Nephron (organoid): ENCODE data around the gene DNAH2.

Experiments used
- H3K27ac Mint-ChIP-seq, 3 experiments: 2 replicates each; pipeline ENCODE4 v1.8.0; 2020; ENCODE audit warnings: mixed read lengths in 3 of 3, mild to moderate bottlenecking in 2 of 3, moderate library complexity in 1 of 3
- H3K27me3 Mint-ChIP-seq: 2 replicates; pipeline ENCODE4 v1.8.0; 2021; ENCODE audit warnings: low read depth, mild to moderate bottlenecking, moderate library complexity, mixed read lengths
- H3K36me3 Mint-ChIP-seq: 2 replicates; pipeline ENCODE4 v1.8.0; 2020; ENCODE audit warnings: low read depth, mixed read lengths
- H3K4me1 Mint-ChIP-seq: 2 replicates; pipeline ENCODE4 v1.8.0; 2020; ENCODE audit warnings: mixed read lengths
- H3K4me3 Mint-ChIP-seq, 3 experiments: 2 replicates each; pipeline ENCODE4 v1.8.0; 2020; ENCODE audit warnings: mild to moderate bottlenecking in 3 of 3, mixed read lengths in 3 of 3, moderate library complexity in 2 of 3
- H3K9me3 Mint-ChIP-seq: 2 replicates; pipeline ENCODE4 v1.8.0; 2020; ENCODE audit warnings: mixed read lengths
- TF ChIP-seq, protein P1 (sequence below), 3 experiments: fragments of 200-600 bp; sonication (generic); IDR thresholded peaks; one replicate each; pipeline ENCODE4 v1.5.0; 2021; ENCODE audit warnings: antibody characterized with exemption in 3 of 3; ENCODE audit not compliant: unreplicated experiment in 3 of 3

The DNAH2 gene

DNA sequence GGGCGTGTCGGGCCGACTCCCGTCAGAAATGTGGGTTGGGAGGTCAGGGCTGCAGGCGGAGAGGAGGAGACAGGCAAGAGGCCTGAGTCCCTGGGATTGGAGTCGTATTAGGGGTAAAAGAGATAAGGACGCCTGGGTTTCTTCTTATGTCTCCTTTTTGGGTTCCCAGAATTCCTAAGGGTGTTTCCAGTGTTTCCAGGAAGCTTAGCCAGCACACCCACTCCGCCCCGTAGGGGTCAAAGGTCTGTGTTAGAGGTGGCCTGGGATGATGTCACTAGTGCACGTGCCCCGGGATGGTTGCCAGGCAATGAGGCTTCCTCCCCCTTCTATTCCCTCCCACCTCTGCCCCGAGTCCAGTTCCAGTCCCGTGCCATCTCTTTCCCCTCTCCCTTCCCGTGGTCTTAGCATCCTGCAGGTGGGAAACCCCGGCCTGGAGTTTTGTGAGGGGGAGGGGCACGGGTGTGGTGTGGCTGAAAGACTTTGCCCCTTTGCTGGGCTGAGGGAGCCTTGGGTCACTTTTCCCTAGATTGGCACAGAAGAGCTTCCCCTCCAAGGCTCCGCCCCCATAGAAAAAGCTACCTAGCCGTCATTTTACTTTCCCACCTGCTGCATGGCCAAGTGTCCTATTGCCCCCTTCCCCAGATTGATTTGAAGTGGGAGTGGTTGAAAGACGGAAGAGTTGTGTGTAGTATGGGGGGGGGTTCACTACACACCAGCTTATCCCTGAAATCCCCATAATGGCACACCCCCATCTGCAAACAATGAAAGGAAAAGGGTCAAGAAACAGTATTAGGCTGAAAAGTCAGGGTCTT, 119.3 kb downstream of the DNAH2 start:
- peaks cover 10% of the 10 kb centered on the region for H3K36me3 Mint-ChIP-seq
- peak overlapping the region; percentile 94 to 97 (median 96) for H3K4me3 Mint-ChIP-seq
- peaks cover 8% of the 10 kb centered on the region for H3K27me3 Mint-ChIP-seq
- TF ChIP-seq, protein P1, sequence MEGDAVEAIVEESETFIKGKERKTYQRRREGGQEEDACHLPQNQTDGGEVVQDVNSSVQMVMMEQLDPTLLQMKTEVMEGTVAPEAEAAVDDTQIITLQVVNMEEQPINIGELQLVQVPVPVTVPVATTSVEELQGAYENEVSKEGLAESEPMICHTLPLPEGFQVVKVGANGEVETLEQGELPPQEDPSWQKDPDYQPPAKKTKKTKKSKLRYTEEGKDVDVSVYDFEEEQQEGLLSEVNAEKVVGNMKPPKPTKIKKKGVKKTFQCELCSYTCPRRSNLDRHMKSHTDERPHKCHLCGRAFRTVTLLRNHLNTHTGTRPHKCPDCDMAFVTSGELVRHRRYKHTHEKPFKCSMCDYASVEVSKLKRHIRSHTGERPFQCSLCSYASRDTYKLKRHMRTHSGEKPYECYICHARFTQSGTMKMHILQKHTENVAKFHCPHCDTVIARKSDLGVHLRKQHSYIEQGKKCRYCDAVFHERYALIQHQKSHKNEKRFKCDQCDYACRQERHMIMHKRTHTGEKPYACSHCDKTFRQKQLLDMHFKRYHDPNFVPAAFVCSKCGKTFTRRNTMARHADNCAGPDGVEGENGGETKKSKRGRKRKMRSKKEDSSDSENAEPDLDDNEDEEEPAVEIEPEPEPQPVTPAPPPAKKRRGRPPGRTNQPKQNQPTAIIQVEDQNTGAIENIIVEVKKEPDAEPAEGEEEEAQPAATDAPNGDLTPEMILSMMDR (IDR thresholded peaks at IDR 0.05; ENCODE audit: unreplicated experiment in 3 of 3): no peak
- no peaks in the 10 kb centered on the region for H3K9me3 Mint-ChIP-seq
- H3K4me1 Mint-ChIP-seq: peaks cover 54% of the 10 kb centered on the region
- peak overlapping the region; percentile 79 to 99 (median 91) for H3K27ac Mint-ChIP-seq

DNA sequence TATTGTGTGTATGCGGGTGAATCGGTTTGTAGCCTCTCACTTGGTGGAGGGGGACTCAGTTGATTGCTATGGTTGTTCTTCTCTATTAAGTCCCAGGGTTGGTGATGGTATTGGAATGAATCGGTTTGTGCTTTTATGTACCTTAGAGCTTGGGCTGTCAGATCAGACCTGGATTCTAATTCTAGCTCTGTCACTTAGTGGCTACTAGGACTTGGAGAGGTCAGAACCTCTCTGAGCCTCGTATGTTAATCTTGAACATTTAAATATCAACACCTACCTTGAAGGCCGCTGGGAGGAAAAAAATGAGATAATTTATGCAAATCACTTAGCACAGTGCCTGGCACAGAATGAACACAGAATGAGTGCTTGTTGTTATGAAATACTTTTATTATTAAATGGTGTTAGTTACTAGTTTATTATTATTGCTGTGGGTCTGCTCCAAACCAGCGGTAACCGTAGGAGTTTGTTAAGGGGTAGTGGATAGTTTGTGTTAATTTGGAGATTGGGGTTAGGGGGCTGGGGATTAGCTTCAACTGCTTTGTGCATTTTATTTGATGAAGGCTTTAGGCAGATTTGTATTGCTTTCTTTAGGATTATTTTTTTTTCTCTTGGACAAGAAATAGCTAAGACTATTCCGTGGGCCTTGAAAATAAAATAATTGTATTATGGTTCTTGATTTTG, 120.0 kb downstream of the DNAH2 start:
- Mint-ChIP-seq H3K4me3 (peak overlapping the region; percentile 94 to 97 (median 96)), H3K27ac (peak overlapping the region; percentile 79 to 99 (median 91))

DNA sequence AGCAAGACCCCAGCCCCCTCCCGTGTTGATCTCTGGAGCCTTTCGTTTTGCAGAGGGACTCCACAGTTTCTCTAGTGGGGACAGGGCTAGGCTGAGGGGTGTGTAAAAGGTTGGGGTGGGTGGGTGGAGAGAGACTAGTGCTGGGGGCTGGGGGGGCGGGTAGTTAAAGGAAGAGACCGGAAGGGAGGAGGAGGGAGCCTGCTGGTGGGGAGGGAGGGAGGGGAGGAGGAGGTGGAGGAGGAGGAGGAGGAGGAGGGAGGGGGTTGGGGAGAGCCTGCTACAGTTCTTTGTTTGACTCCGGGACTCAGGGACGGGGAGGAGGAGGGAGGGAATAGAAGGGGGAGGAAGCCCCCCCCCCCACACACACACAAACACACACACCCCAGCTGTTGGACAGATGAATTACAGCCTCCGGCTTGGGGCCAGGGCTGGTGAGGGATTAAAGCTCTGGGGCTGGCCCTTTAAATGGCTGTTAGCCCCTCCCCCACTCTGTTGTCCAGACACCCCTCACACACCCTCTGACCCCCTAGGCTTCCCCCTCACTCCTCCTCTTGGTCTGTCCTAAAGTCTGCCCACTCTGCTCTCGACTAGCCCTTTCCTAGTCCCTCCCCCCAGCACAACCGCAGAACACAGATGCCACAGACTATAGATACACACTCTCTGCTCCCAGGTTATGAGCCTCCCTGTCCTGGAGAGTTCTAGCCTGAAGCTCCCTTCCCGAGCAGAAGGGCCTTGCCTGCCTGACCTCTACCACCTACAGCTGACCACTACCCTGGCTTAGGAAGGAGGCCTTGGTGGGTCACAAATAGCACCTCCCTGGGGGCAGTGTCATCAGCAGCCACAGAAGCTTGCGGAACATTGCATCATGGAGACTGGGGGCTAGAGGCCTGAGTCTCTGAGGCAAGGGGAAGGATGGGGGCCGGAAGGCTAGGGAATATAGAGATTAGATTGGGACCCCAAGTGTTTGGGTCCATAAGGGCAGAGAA, 120.8 kb downstream of the DNAH2 start:
- Mint-ChIP-seq H3K4me3 (peak overlapping the region; percentile 94 to 97 (median 96)), H3K4me1 (peaks cover 55% of the 10 kb centered on the region), H3K9me3 (no peaks in the 10 kb centered on the region), H3K27ac (peak overlapping the region; percentile 91 to 99 (median 96)), H3K27me3 (peaks cover under 1% of the 10 kb centered on the region), H3K36me3 (peaks cover 10% of the 10 kb centered on the region)
- TF ChIP-seq, protein P1 (IDR thresholded peaks at IDR 0.05; ENCODE audit: unreplicated experiment in 3 of 3): no peak

More for the DNA sequence above, 120.0 kb downstream of the DNAH2 start:
- Mint-ChIP-seq H3K27me3 (peaks cover 4% of the 10 kb centered on the region), H3K9me3 (no peaks in the 10 kb centered on the region), H3K4me1 (peaks cover 58% of the 10 kb centered on the region), H3K36me3 (peaks cover 10% of the 10 kb centered on the region)
- TF ChIP-seq, protein P1 (IDR thresholded peaks at IDR 0.05; ENCODE audit: unreplicated experiment in 3 of 3): no peak

DNA sequence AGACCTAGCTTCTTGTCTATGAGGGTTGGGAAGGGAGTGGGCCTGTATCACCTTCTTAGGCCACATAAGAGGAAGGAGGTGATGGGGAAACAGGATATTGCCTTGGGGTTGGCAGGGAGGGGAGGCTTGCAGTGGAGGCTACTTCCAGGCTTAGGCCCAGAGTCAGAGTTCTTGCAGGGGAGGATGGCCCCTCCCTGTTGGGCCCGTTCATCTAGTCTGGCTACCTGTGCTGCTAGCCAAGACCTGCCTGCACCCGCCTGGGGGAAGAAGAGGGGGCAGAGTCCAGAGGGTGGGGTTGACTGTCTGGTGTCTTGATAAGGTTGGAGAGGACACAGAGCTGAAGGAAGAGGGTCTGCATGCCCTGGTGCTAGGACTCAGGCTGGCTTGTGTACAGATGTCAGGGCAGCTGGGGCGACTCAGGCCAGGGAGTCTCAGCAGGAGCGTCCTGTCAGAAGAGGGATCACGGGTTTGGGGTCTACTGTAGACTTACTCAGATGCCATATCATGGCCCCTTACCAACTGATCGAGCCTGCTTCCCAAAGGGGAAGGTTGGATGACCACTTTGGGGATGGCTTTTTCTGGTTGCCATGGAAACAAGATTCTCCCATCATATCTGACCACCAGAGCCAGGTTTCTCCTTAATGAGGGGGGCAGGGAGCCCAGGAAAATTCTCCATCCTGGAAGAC, 121.8 kb downstream of the DNAH2 start:
- Mint-ChIP-seq H3K27ac (peak overlapping the region; percentile 91 to 99 (median 96)), H3K9me3 (no peaks in the 10 kb centered on the region), H3K36me3 (peaks cover 10% of the 10 kb centered on the region), H3K4me3 (peak overlapping the region; percentile 94 to 97 (median 96)), H3K4me1 (peaks cover 50% of the 10 kb centered on the region), H3K27me3 (no peaks in the 10 kb centered on the region)
- TF ChIP-seq, protein P1 (IDR thresholded peaks at IDR 0.05; ENCODE audit: unreplicated experiment in 3 of 3): no peak

DNA sequence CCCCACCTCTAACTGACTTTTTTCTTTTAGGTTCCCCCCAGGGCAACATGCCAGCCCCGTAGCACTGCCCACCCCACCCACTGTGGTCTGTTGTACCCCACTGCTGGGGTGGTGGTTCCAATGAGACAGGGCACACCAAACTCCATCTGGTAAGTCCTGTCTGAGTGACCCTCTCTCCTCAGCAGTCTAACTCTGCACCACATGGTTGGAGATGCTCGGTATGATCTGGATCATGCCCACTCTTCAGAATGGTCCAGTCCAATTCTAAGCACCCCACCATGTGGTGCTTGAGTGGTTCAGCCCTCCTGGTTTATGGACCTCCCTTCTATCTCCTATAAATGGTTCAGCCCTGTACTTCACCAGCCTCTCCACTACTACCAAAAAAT, 122.3 kb downstream of the DNAH2 start:
- TF ChIP-seq, protein P1 (IDR thresholded peaks at IDR 0.05; ENCODE audit: unreplicated experiment in 3 of 3): no peak
- Mint-ChIP-seq H3K27ac (peak overlapping the region; percentile 91 to 96 (median 95)), H3K27me3 (no peaks in the 10 kb centered on the region), H3K4me1 (peaks cover 50% of the 10 kb centered on the region), H3K9me3 (no peaks in the 10 kb centered on the region), H3K36me3 (peaks cover 10% of the 10 kb centered on the region), H3K4me3 (peak overlapping the region; percentile 94 to 97 (median 96))
